Mucosa of rectum (tissue), 2 donors: Measurements from ENCODE around the gene DIDO1.
A peak's percentile ranks its signal among the peaks of the same experiment; 100 is the strongest.

Experiments
- H3K27ac ChIP-seq, 2 donors: one replicate each; pipeline ENCODE4 v1.7.0; 2013; ENCODE audit warnings: inconsistent platforms in 2 of 2, low read depth in 2 of 2, low read length in 2 of 2
- H3K27me3 ChIP-seq, 2 donors: one replicate each; pipeline ENCODE4 v1.7.0; 2013; ENCODE audit warnings: low read length in 2 of 2; ENCODE audit not compliant: control insufficient read depth in 2 of 2, insufficient read depth in 2 of 2
- H3K36me3 ChIP-seq, 2 donors: one replicate each; pipeline ENCODE4 v1.7.0; 2013; ENCODE audit warnings: low read length in 2 of 2; ENCODE audit not compliant: control insufficient read depth in 2 of 2, insufficient read depth in 2 of 2
- H3K4me1 ChIP-seq, 2 donors: one replicate each; pipeline ENCODE4 v1.7.0; 2013; ENCODE audit warnings: low read length in 2 of 2, mild to moderate bottlenecking in 1 of 2; ENCODE audit not compliant: control insufficient read depth in 2 of 2, insufficient read depth in 2 of 2
- H3K4me3 ChIP-seq, 2 donors: one replicate each; pipeline ENCODE4 v1.7.0; 2013; ENCODE audit warnings: low read length in 2 of 2
- H3K9ac ChIP-seq, 2 donors: one replicate each; pipeline ENCODE4 v1.7.0; 2013; ENCODE audit warnings: low read length in 2 of 2, low read depth in 1 of 2, mild to moderate bottlenecking in 1 of 2
- H3K9me3 ChIP-seq, 2 donors: one replicate each; pipeline ENCODE4 v1.7.0; 2013; ENCODE audit warnings: low read length in 2 of 2; ENCODE audit not compliant: control insufficient read depth in 2 of 2
- donor health status: healthy.
- donor health status: Normal muscosa, but diverticular disease.

The DIDO1 gene

GRCh38 chr20:62893700-62894099, 32.6 kb downstream of the DIDO1 start:
- Histone ChIP-seq H3K27me3 (no peaks in the 10 kb centered on the region), H3K9ac (no peak overlapping the region), H3K36me3 (peaks cover 63 to 77% of the 10 kb centered on the region in 2 donors), H3K4me3 (no peak overlapping the region), H3K9me3 (no peaks in the 10 kb centered on the region), H3K27ac (no peak overlapping the region), H3K4me1 (peaks cover 2 to 4% of the 10 kb centered on the region in 2 donors)

GRCh38 chr20:62892348-62893304, 33.7 kb downstream of the DIDO1 start:
- Histone ChIP-seq H3K4me3 (no peak overlapping the region), H3K27ac (no peak overlapping the region), H3K4me1 (no peaks in the 10 kb centered on the region), H3K9me3 (no peaks in the 10 kb centered on the region), H3K36me3 (peaks cover 73 to 88% of the 10 kb centered on the region in 2 donors), H3K9ac (no peak overlapping the region), H3K27me3 (no peaks in the 10 kb centered on the region)

DNA sequence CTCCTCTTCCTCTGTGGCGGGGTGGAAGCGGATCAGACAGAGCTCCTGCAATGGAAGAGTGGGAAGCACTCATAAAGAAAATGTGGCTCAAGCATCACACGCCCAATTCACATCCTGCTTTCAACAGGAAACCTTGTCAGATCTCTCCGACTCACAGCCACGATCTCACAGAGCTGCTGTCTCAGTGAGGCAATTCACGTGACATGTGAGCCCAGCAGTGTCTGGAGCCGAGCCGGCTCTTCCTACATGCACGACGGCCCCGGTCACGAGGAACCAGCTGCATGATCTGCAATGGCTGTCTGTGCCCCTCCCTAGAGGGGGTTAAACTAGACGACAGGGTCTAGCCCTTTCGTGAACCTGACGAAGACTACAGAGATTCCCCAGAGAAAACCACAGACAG, 35.2 kb downstream of the DIDO1 start:
- H3K9me3 ChIP-seq, result no peaks in the 10 kb centered on the region
- H3K27ac ChIP-seq, result no peak overlapping the region
- H3K9ac ChIP-seq, result no peak overlapping the region
- peaks cover 0 to 3% of the 10 kb centered on the region in 2 donors for H3K4me1 ChIP-seq
- no peak overlapping the region for H3K4me3 ChIP-seq
- H3K36me3 ChIP-seq, result peaks cover 84 to 96% of the 10 kb centered on the region in 2 donors
- no peaks in the 10 kb centered on the region for H3K27me3 ChIP-seq

DNA sequence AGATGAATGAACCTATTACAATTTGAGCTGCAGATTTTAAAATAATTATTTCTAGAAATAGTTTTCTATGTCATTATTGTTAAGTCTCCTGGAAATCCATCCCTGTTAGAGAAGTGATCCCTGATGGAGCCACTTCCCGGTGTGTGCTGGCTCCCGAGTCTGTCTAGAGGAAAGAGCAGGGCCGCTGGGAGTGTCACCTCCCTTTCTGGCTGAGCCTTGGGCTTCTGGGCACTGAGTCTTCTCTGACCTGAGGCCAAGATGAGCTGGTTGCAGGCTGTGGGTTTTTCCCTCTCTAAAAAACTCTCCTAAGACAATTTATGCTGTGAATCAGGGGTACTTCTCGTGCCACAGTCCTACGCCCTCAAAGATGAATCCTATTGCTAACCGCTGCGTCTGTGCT, 35.9 kb downstream of the DIDO1 start:
- Histone ChIP-seq H3K4me3 (no peak overlapping the region), H3K9me3 (no peaks in the 10 kb centered on the region), H3K36me3 (peaks cover 80 to 93% of the 10 kb centered on the region in 2 donors), H3K9ac (no peak overlapping the region), H3K27me3 (no peaks in the 10 kb centered on the region), H3K4me1 (peaks cover 0 to 3% of the 10 kb centered on the region in 2 donors), H3K27ac (no peak overlapping the region)

GRCh38 chr20:62889871-62890270, 36.4 kb downstream of the DIDO1 start:
- Histone ChIP-seq H3K4me1 (peaks cover 0 to 3% of the 10 kb centered on the region in 2 donors), H3K27ac (no peak overlapping the region), H3K27me3 (no peaks in the 10 kb centered on the region), H3K9me3 (no peaks in the 10 kb centered on the region), H3K9ac (no peak overlapping the region), H3K4me3 (no peak overlapping the region), H3K36me3 (peaks cover 76 to 88% of the 10 kb centered on the region in 2 donors)

DNA sequence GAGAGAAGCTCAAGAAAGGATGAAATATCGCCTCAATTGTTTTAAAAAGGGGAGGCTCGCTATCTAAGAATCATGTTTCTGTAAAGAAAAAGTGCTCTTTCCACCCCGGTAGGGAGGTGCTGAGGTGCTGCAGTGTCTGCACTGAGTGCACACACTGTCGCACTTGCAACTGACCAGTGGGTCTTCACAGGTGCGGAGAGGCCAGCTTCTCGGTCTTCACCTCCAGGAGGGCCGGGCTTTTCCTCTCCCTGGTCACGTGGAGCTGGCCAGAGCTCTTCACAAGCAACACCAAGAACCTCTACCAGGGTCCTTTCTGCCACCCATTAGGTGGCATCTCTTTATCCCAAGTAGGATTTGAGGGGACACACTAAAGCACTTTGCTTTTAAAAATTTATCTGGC, 36.9 kb downstream of the DIDO1 start:
- peaks cover 0 to 3% of the 10 kb centered on the region in 2 donors for H3K4me1 ChIP-seq
- no peaks in the 10 kb centered on the region for H3K27me3 ChIP-seq
- H3K9ac ChIP-seq, result no peak overlapping the region
- H3K9me3 ChIP-seq, result no peaks in the 10 kb centered on the region
- H3K36me3 ChIP-seq, result peaks cover 71 to 83% of the 10 kb centered on the region in 2 donors
- H3K27ac ChIP-seq, result no peak overlapping the region
- H3K4me3 ChIP-seq, result no peak overlapping the region

GRCh38 chr20:62888910-62889309, 37.4 kb downstream of the DIDO1 start:
- peaks cover 0 to 3% of the 10 kb centered on the region in 2 donors for H3K4me1 ChIP-seq
- no peaks in the 10 kb centered on the region for H3K9me3 ChIP-seq
- H3K4me3 ChIP-seq, result no peak overlapping the region
- no peak overlapping the region for H3K27ac ChIP-seq
- H3K36me3 ChIP-seq, result peaks cover 66 to 78% of the 10 kb centered on the region in 2 donors
- H3K27me3 ChIP-seq, result no peaks in the 10 kb centered on the region
- no peak overlapping the region for H3K9ac ChIP-seq

GRCh38 chr20:62888406-62888805, 37.9 kb downstream of the DIDO1 start:
- H3K4me1 ChIP-seq, result peaks cover 0 to 3% of the 10 kb centered on the region in 2 donors
- H3K27ac ChIP-seq, result no peak overlapping the region
- no peak overlapping the region for H3K9ac ChIP-seq
- peaks cover 61 to 73% of the 10 kb centered on the region in 2 donors for H3K36me3 ChIP-seq
- no peaks in the 10 kb centered on the region for H3K9me3 ChIP-seq
- no peak overlapping the region for H3K4me3 ChIP-seq
- H3K27me3 ChIP-seq, result no peaks in the 10 kb centered on the region

DNA sequence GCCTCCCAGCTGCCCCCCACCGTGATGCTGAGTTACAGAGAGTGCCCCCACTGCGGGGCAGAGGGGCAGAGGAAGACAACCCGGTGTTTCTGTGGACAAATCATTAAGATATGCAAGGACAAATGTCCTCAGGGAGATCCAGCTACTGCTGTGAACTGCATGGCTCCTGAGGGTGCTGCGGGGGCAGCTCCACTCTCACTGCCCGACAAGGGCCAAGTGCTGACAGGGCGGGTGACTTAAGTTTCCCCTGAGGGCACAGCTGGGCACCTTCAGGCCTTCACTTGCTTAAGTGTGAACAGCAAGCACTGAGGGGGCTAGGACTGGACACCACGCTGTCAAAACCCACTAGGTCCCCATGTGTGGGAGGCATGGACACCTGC, 38.5 kb downstream of the DIDO1 start:
- Histone ChIP-seq H3K9me3 (no peaks in the 10 kb centered on the region), H3K9ac (no peak overlapping the region), H3K4me3 (no peak overlapping the region), H3K27ac (peak overlapping the region in 1 of 2 donors; percentile 23), H3K27me3 (no peaks in the 10 kb centered on the region), H3K36me3 (peaks cover 57 to 68% of the 10 kb centered on the region in 2 donors), H3K4me1 (peaks cover 0 to 3% of the 10 kb centered on the region in 2 donors)

DNA sequence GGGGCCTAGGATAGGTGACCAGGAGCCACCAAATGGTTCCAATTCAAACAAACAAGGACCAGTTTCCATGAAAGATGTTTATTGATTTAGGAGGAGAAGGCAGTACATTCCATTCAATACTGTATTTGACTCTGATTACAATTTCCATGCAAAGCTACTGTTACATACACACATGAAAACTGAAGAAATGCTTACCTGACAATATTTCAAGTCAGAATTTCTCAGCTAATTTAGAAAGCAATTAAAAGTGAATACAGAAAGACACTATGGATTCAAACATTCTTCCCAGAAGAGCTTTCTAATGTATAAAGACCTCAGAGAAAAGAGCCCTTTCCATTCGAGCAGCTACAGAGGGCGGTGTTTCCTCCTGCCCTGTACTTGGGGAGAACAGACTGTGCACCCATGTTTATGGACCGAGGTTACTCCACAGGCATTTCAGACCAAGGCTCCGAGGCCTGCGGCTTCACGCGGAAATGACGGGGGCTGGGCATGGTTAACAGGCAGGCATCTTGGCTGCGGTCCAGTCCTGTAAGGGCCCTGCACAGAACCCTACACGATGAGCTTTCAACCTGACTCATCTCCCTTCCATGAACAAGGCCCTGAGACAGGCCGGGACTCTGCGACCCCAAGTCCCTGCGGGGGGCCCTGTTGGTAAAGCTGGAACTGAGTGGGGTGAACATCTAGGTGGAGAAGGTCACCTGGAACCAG, 39.0 kb downstream of the DIDO1 start:
- no peak overlapping the region for H3K9ac ChIP-seq
- no peaks in the 10 kb centered on the region for H3K9me3 ChIP-seq
- H3K4me3 ChIP-seq, result no peak overlapping the region
- H3K27ac ChIP-seq, result peak overlapping the region; percentile 5 to 48
- H3K36me3 ChIP-seq, result peaks cover 52 to 62% of the 10 kb centered on the region in 2 donors
- H3K4me1 ChIP-seq, result peaks cover 0 to 3% of the 10 kb centered on the region in 2 donors
- no peaks in the 10 kb centered on the region for H3K27me3 ChIP-seq
